HepG2 (cell line): ENCODE data around the gene FITM1. TPM values are rescaled to one million over a fixed set of nuclear protein-coding genes. Genes with fewer than 3 reads are reported as not detected.
A peak's percentile ranks its signal among the peaks of the same experiment; 100 is the strongest.

Experiments
- HNRNPL ChIP-seq: fragments of 200-400 bp; formaldehyde crosslinking; IDR thresholded peaks from 2 replicates; pipeline ENCODE4 v1.6.1; 2017; ENCODE audit warnings: mild to moderate bottlenecking, low read depth, low read length
- MATR3 ChIP-seq: sonication (generic); formaldehyde crosslinking; IDR thresholded peaks from 2 replicates; pipeline ENCODE4 v1.4.0; 2020; ENCODE audit warnings: missing genetic modification reagents
- MXD4 ChIP-seq: IDR thresholded peaks from 2 replicates; pipeline ENCODE4 v1.6.1; 2016; ENCODE audit warnings: mild to moderate bottlenecking, missing biosample characterization, missing genetic modification reagents
- PPARG ChIP-seq: conservative IDR thresholded peaks from 2 replicates; pipeline ENCODE4 v1.6.1; 2016; ENCODE audit warnings: missing biosample characterization, missing genetic modification reagents
- SNRNP70 ChIP-seq: fragments of 200-400 bp; formaldehyde crosslinking; IDR thresholded peaks from 2 replicates; pipeline ENCODE4 v1.6.1; 2017; ENCODE audit warnings: mild to moderate bottlenecking, low read depth, low read length, moderate library complexity
- ZMYM3 ChIP-seq: sonication (generic); formaldehyde crosslinking; IDR thresholded peaks from 2 replicates; pipeline ENCODE4 v1.5.1; 2020; ENCODE audit warnings: mild to moderate bottlenecking, missing genetic modification reagents
- ZNF318 ChIP-seq: sonication (generic); formaldehyde crosslinking; IDR thresholded peaks from 2 replicates; pipeline ENCODE4 v1.4.0; 2020; ENCODE audit warnings: mild to moderate bottlenecking, missing genetic modification reagents
- ZNF362 ChIP-seq: sonication (generic); formaldehyde crosslinking; IDR thresholded peaks from 2 replicates; pipeline ENCODE4 v1.4.0; 2020; ENCODE audit warnings: missing genetic modification reagents, mild to moderate bottlenecking, borderline replicate concordance
- ZNF562 ChIP-seq: sonication (generic); formaldehyde crosslinking; IDR thresholded peaks from 2 replicates; pipeline ENCODE4 v1.8.0; 2022; ENCODE audit warnings: missing genetic modification reagents, borderline replicate concordance
- ZNF629 ChIP-seq: sonication (generic); formaldehyde crosslinking; conservative IDR thresholded peaks from 2 replicates; pipeline ENCODE4 v1.5.0; 2020; ENCODE audit warnings: missing genetic modification reagents
- ZNF761 ChIP-seq: sonication (generic); formaldehyde crosslinking; conservative IDR thresholded peaks from 2 replicates; pipeline ENCODE4 v1.4.0; 2020; ENCODE audit warnings: mild to moderate bottlenecking, missing genetic modification reagents
- polyA plus RNA-seq, 8 experiments: library from polyadenylated mRNA; depleted of rRNA in 3 of 8; stranded (reverse) in 7 of 8; unstranded in 1 of 8; fragments of >200 nt; fragmentation: Illumina TruSeq in 4 of 8; extraction: Trizol in 4 of 8; gene quantifications; 2 replicates each; pipeline versions ENCODE4 v1.2.1 to v1.2.3, GENCODE V29; 2011 to 2016; ENCODE audit warnings: low read depth in 4 of 8, missing spikeins in 1 of 8, mixed read lengths in 1 of 8; ENCODE audit not compliant: insufficient read depth in 1 of 8
- total RNA-seq, 5 experiments: library from RNA; depleted of rRNA; stranded (reverse); fragments of >200 nt; fragmentation: Illumina TruSeq; extraction: Trizol; gene quantifications; 2 replicates each; pipeline ENCODE4 v1.2.3, GENCODE V29; 2016; ENCODE audit warnings: low read depth in 1 of 5
- TF ChIP-seq, protein P1 (sequence below): sonication (generic); formaldehyde crosslinking; IDR thresholded peaks from 2 replicates; pipeline ENCODE4 v1.4.0; 2020; ENCODE audit warnings: mild to moderate bottlenecking, missing genetic modification reagents
- TF ChIP-seq, protein P2 (sequence below): sonication (generic); formaldehyde crosslinking; conservative IDR thresholded peaks from 2 replicates; pipeline ENCODE4 v1.8.0; 2022; ENCODE audit warnings: mild to moderate bottlenecking, moderate library complexity, missing genetic modification reagents
- TF ChIP-seq, protein P3 (sequence below): sonication (generic); formaldehyde crosslinking; conservative IDR thresholded peaks from 2 replicates; pipeline ENCODE4 v1.4.0; 2020; ENCODE audit warnings: missing genetic modification reagents

The FITM1 gene
- total and polyA plus RNA-seq, 2 of the 13 experiments (the other 11 are each of a cell fraction or from before 2014, with no cell fraction given): 2.7 to 5.8 TPM

GRCh38 chr14:24160850-24161804 lies 30.7 kb downstream of the FITM1 start, which contains the start of gene IRF9 (continued):
- TF ChIP-seq, protein P1, sequence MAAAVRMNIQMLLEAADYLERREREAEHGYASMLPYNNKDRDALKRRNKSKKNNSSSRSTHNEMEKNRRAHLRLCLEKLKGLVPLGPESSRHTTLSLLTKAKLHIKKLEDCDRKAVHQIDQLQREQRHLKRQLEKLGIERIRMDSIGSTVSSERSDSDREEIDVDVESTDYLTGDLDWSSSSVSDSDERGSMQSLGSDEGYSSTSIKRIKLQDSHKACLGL (CRISPR knock-in tag): peak; percentile 56; the same call in 1 of the 2 replicates
- TF ChIP-seq, protein P2, sequence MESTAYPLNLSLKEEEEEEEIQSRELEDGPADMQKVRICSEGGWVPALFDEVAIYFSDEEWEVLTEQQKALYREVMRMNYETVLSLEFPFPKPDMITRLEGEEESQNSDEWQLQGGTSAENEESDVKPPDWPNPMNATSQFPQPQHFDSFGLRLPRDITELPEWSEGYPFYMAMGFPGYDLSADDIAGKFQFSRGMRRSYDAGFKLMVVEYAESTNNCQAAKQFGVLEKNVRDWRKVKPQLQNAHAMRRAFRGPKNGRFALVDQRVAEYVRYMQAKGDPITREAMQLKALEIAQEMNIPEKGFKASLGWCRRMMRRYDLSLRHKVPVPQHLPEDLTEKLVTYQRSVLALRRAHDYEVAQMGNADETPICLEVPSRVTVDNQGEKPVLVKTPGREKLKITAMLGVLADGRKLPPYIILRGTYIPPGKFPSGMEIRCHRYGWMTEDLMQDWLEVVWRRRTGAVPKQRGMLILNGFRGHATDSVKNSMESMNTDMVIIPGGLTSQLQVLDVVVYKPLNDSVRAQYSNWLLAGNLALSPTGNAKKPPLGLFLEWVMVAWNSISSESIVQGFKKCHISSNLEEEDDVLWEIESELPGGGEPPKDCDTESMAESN (CRISPR knock-in tag): peak; percentile 95; the same call in 1 of the 2 replicates
- no peak for TF ChIP-seq SNRNP70
- TF ChIP-seq, protein P3, sequence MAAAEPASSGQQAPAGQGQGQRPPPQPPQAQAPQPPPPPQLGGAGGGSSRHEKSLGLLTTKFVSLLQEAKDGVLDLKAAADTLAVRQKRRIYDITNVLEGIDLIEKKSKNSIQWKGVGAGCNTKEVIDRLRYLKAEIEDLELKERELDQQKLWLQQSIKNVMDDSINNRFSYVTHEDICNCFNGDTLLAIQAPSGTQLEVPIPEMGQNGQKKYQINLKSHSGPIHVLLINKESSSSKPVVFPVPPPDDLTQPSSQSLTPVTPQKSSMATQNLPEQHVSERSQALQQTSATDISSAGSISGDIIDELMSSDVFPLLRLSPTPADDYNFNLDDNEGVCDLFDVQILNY: 0 out of 2 replicates have a peak, but pooled peaks have one; percentile 33
- TF ChIP-seq MXD4 (CRISPR knock-in tag): peak; percentile 99
- TF ChIP-seq HNRNPL: peak; percentile 92
- TF ChIP-seq ZNF562: no peak
- peak; percentile 93 for TF ChIP-seq PPARG (CRISPR knock-in tag)
- peak; percentile 85; the same call in 1 of the 2 replicates for TF ChIP-seq ZNF761 (CRISPR knock-in tag)
- peak; percentile 81 for TF ChIP-seq ZMYM3 (CRISPR knock-in tag)
- peak; percentile 97 for TF ChIP-seq ZNF318 (CRISPR knock-in tag)
- TF ChIP-seq ZNF362: peak; percentile 23; the same call in 1 of the 2 replicates
- TF ChIP-seq MATR3 (CRISPR knock-in tag): peak; percentile 36
- TF ChIP-seq ZNF629 (CRISPR knock-in tag): peak; percentile 54; the same call in 1 of the 2 replicates
